ENCODE results near the gene SRPK3.

SRPK3 gene

DNA sequence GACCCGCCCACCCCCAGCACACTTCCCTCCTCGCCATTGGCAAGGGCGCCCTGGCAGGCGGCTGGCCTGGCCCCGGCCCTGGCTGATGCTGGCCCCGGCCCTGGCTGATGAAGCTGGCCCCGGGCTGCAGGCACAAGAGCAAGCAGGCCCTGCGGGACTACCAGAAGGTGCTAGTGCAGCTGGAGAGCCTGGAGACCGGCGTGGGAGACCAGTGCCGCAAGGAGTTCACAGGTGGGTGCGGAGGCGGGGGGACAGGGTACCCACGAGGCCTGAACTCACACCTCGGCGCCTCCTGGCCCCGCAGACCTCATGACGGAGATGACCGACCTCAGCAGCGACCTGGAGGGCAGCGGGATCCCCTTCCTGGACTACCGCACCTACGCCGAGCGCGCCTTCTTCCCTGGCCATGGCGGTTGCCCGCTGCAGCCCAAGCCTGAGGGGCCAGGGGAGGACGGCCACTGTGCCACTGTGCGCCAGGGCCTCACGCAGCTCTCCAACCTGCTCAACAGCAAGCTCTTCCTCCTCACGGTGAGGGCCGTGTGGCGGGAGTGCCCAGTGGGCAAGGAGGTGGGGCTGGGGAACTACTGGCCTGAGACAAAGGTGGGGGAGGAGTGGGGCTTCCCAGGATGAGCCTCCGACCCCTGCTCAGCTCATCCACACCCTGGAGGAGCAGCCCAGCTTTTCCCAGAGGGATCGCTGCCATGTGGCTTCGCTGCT lies 6.1 kb upstream of the SRPK3 start:
- H3K9me3 ChIP-seq (ENCODE audit: insufficient read depth, low read depth, low read length): no peaks in the 10 kb centered on the region

DNA sequence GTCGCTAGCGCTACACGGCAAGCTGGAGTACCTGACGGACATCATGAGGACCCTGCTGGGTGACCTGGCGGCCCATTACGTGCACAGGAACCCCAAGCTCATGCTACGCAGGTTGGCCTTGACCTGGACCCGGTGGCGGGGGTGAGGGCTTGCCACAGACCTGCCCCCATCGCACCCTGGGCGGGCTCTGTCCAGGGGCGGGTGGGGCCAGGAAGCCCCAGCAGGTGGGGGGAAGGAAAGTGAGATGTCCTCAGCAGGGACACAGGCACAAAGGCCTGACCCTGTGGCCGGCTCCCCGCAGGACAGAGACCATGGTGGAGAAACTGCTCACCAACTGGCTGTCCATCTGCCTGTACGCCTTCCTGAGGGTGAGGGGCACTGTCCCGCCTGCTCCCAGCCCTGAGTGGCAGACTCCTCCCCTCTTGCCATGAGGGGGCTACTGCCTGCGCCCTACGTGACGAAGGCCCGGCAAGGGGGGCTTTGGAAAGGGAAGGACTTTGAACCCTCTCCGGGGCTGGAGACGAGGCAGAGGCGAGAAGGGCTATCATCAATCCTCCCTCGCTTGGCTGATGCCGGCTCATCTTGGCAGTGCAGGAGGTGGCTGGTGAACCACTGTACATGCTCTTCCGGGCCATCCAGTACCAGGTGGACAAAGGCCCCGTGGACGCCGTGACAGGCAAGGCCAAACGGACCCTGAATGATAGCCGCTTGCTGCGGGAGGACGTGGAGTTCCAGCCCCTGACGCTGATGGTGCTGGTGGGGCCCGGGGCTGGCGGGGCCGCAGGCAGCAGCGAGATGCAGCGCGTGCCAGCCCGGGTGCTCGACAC lies 5.3 kb upstream of the SRPK3 start:
- H3K27ac ChIP-seq (ENCODE audit: low read length): no peak overlapping the region
- no peaks in the 10 kb centered on the region for H3K9me3 ChIP-seq (ENCODE audit: insufficient read depth, low read depth, low read length)
- H3K4me3 ChIP-seq (ENCODE audit: low read length): no peak overlapping the region
- H3K9ac ChIP-seq (ENCODE audit: low read depth, low read length): no peak overlapping the region
- no peaks in the 10 kb centered on the region for H3K36me3 ChIP-seq (ENCODE audit: insufficient read depth, low read depth, low read length)
- H3K27me3 ChIP-seq (ENCODE audit: insufficient read depth, low read length): no peaks in the 10 kb centered on the region
- no peaks in the 10 kb centered on the region for H3K4me1 ChIP-seq (ENCODE audit: insufficient read depth, low read length)

More for the DNA sequence above, 6.1 kb upstream of the SRPK3 start:
- Histone ChIP-seq H3K9ac (ENCODE audit: low read depth, low read length) (no peak overlapping the region), H3K36me3 (ENCODE audit: insufficient read depth, low read depth, low read length) (no peaks in the 10 kb centered on the region), H3K27ac (ENCODE audit: low read length) (no peak overlapping the region), H3K4me1 (ENCODE audit: insufficient read depth, low read length) (no peaks in the 10 kb centered on the region), H3K27me3 (ENCODE audit: insufficient read depth, low read length) (no peaks in the 10 kb centered on the region), H3K4me3 (ENCODE audit: low read length) (no peak overlapping the region)

DNA sequence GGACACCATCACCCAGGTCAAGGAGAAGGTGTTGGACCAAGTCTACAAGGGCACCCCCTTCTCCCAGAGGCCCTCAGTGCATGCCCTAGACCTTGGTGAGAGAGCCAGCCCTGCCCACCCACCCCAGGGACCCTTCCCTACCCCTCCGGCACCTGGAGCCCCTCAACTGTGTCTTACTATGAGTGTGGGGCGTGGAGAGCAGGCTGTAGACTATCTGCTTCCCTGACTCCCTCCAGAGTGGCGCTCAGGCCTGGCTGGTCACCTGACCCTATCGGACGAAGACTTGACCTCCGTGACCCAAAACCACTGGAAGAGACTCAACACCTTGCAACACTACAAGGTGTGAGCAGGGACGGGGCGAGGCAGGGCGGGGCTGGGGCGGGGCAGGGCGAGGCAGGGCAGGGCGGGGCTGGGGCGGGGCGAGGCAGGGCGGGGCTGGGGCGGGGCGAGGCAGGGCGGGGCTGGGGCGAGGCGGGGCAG lies 4.7 kb upstream of the SRPK3 start:
- H3K9me3 ChIP-seq (ENCODE audit: insufficient read depth, low read depth, low read length): no peaks in the 10 kb centered on the region
- H3K36me3 ChIP-seq (ENCODE audit: insufficient read depth, low read depth, low read length): no peaks in the 10 kb centered on the region
- no peak overlapping the region for H3K9ac ChIP-seq (ENCODE audit: low read depth, low read length)
- H3K27me3 ChIP-seq (ENCODE audit: insufficient read depth, low read length): no peaks in the 10 kb centered on the region
- H3K4me3 ChIP-seq (ENCODE audit: low read length): no peak overlapping the region
- H3K4me1 ChIP-seq (ENCODE audit: insufficient read depth, low read length): no peaks in the 10 kb centered on the region
- H3K27ac ChIP-seq (ENCODE audit: low read length): no peak overlapping the region

DNA sequence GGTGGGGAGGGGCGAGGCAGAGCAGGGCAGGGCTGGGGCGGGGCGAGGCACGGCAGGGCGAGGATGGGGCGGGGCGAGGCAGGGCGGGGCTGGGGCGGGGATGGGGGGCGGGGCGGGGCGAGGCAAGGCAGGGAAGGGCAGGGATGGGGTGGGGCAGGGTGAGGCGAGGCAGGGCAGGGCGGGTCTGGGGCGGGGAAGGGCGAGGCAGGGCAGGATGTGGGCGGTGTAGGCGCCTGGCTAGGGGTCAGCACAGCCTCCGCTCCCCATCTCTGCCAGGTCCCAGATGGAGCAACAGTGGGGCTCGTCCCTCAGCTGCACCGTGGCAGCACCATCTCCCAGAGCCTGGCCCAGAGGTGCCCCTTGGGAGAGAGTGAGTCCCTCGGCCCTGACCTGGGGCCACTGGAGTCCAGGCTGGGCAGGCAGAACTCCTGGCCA lies 4.2 kb upstream of the SRPK3 start:
- H3K36me3 ChIP-seq (ENCODE audit: insufficient read depth, low read depth, low read length): no peaks in the 10 kb centered on the region
- no peak overlapping the region for H3K4me3 ChIP-seq (ENCODE audit: low read length)
- H3K27me3 ChIP-seq (ENCODE audit: insufficient read depth, low read length): no peaks in the 10 kb centered on the region
- no peaks in the 10 kb centered on the region for H3K9me3 ChIP-seq (ENCODE audit: insufficient read depth, low read depth, low read length)
- H3K27ac ChIP-seq (ENCODE audit: low read length): no peak overlapping the region
- no peaks in the 10 kb centered on the region for H3K4me1 ChIP-seq (ENCODE audit: insufficient read depth, low read length)
- H3K9ac ChIP-seq (ENCODE audit: low read depth, low read length): no peak overlapping the region

DNA sequence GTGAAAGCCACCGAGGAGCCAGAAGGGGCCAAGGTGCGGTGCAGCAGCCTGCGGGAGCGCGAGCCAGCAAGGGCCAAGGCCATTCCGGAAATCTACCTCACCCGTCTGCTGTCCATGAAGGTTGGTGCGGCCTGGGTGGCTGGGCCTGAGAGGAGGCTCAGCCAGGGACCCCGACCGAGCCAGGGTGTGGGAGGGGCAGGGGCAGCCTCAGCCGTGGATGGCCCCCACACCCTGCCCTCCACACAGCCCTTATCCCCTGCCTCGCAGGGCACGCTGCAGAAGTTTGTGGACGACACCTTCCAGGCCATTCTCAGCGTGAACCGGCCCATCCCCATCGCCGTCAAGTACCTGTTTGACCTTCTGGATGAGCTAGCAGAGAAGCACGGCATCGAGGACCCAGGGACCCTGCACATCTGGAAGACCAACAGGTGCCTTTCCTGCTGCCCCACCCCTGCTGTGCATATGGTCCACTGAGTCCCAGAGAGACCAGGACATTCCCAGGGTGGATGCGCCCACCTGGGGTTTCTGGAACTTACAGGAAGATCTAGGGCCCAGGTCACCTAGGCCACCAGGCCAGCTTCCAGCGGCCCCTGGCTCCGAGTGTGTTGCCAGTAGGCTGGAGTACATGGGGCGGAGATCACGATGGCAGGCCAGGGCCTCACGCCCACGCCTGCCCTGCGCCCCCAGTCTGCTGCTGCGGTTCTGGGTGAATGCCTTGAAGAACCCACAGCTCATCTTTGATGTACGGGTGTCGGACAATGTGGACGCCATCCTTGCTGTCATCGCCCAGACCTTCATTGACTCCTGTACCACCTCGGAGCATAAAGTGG lies 3.4 kb upstream of the SRPK3 start:
- no peaks in the 10 kb centered on the region for H3K27me3 ChIP-seq (ENCODE audit: insufficient read depth, low read length)
- no peak overlapping the region for H3K27ac ChIP-seq (ENCODE audit: low read length)
- H3K9me3 ChIP-seq (ENCODE audit: insufficient read depth, low read depth, low read length): no peaks in the 10 kb centered on the region
- H3K4me1 ChIP-seq (ENCODE audit: insufficient read depth, low read length): no peaks in the 10 kb centered on the region
- no peak overlapping the region for H3K9ac ChIP-seq (ENCODE audit: low read depth, low read length)
- H3K4me3 ChIP-seq (ENCODE audit: low read length): no peak overlapping the region
- no peaks in the 10 kb centered on the region for H3K36me3 ChIP-seq (ENCODE audit: insufficient read depth, low read depth, low read length)

DNA sequence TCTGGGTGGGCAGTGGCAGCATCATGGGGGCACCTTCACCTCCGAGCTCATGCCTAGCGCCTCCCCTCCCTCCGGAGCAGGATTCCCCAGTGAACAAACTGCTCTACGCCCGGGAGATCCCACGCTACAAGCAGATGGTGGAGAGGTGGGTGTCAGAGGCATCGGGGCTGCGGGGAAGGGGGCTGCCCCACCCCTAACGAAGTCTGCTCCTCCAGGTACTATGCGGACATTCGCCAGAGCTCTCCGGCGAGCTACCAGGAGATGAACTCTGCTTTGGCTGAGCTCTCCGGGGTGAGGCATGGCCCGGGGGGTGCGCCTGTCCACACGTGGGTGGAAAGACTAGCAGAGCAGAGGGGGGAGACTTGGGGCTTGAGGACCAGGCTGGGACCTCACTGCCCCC lies 2.7 kb upstream of the SRPK3 start:
- Histone ChIP-seq H3K27me3 (ENCODE audit: insufficient read depth, low read length) (no peaks in the 10 kb centered on the region), H3K36me3 (ENCODE audit: insufficient read depth, low read depth, low read length) (no peaks in the 10 kb centered on the region), H3K4me1 (ENCODE audit: insufficient read depth, low read length) (no peaks in the 10 kb centered on the region), H3K27ac (ENCODE audit: low read length) (no peak overlapping the region), H3K9ac (ENCODE audit: low read depth, low read length) (no peak overlapping the region), H3K9me3 (ENCODE audit: insufficient read depth, low read depth, low read length) (no peaks in the 10 kb centered on the region), H3K4me3 (ENCODE audit: low read length) (no peak overlapping the region)

DNA sequence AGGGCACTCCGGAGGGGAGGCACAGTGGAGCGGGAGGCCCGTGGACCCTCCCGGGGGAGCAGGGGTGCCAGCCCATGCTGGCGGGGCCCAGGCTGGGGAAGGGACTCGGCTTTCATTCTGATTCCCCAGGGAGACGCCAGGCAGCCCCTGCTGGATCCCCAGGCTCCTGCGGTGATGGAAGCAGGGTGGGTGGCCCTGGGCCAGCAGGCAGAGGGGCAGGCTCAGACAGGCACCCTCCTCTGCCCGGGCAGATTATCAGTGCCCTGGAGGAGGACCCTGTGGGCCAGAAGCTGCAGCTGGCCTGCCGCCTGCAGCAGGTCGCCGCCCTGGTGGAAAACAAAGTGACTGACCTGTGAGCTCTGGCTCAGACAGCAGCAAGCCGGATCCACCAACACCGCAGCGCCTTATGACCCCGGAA lies 2.1 kb upstream of the SRPK3 start:
- no peak overlapping the region for H3K27ac ChIP-seq (ENCODE audit: low read length)
- no peaks in the 10 kb centered on the region for H3K36me3 ChIP-seq (ENCODE audit: insufficient read depth, low read depth, low read length)
- no peak overlapping the region for H3K4me3 ChIP-seq (ENCODE audit: low read length)
- no peaks in the 10 kb centered on the region for H3K9me3 ChIP-seq (ENCODE audit: insufficient read depth, low read depth, low read length)
- H3K27me3 ChIP-seq (ENCODE audit: insufficient read depth, low read length): no peaks in the 10 kb centered on the region
- no peak overlapping the region for H3K9ac ChIP-seq (ENCODE audit: low read depth, low read length)
- no peaks in the 10 kb centered on the region for H3K4me1 ChIP-seq (ENCODE audit: insufficient read depth, low read length)

DNA sequence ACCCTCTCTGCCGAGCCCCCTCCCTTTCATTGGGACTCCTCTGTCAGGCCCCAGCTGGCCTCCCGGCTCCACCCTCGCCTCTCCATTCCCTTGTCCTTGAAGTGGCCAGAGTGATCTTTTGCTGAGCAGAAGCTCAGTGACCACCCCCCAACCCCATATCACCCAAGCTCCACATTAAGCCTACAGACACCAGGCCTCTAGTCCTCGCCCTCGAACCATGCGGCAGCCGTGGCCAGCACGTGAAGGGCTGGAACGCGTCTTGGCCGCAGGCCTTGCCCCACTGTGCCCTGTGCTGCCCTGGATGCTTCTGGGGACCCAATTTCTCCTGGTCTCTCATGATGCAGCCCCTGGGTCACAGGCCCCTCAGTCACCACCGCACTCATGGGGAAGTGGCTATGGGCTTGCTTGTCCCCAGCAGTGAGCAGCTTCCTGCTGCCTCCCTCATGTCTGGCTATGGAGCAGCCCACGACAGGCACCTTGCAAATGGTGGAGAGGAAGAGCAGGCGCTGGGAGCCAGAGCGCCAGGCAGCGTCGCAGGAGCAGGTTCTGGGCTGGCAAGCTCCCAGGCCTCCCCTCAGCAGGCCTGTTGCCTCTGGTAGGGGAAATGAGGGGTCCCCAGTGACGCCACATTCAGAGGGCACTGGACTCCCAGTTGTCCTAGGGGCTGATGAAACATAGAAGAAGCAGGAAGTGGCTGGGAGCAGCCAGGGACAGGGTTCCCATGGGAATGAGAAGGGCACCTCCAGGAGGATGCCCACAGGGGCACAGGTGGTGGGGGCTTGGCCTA lies 757 bp upstream of the SRPK3 start:
- no peak overlapping the region for H3K27ac ChIP-seq (ENCODE audit: low read length)
- no peaks in the 10 kb centered on the region for H3K36me3 ChIP-seq (ENCODE audit: insufficient read depth, low read depth, low read length)
- no peaks in the 10 kb centered on the region for H3K27me3 ChIP-seq (ENCODE audit: insufficient read depth, low read length)
- no peak overlapping the region for H3K9ac ChIP-seq (ENCODE audit: low read depth, low read length)
- no peak overlapping the region for H3K4me3 ChIP-seq (ENCODE audit: low read length)
- H3K9me3 ChIP-seq (ENCODE audit: insufficient read depth, low read depth, low read length): no peaks in the 10 kb centered on the region
- no peaks in the 10 kb centered on the region for H3K4me1 ChIP-seq (ENCODE audit: insufficient read depth, low read length)

DNA sequence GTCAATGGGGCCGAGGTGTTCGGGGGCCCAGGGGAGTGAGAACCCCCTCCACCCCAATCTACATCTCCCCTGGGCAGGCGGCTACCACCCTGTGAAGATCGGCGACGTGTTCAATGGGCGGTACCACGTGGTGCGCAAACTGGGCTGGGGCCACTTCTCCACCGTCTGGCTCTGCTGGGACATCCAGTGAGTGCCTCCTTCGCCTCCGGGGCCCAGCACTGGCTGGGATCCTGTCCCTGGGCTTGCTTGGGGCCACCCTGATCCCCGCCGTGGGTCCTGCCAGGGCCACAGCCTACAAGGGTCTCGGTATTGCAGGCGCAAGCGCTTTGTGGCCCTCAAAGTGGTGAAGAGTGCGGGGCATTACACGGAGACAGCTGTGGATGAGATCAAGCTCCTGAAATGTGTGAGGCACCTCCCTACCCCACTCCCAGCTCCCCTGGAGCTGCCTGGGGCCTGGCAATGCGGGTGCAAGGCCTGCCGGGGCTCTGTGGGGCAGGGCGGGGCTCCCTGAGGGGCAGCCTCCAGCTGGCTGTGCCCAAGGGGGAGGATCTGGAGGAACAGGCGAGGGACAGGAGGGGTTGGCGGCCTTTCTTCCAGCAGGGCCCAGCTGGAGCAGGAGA lies 697 bp downstream of the SRPK3 start:
- no peaks in the 10 kb centered on the region for H3K4me1 ChIP-seq (ENCODE audit: insufficient read depth, low read length)
- H3K36me3 ChIP-seq (ENCODE audit: insufficient read depth, low read depth, low read length): no peaks in the 10 kb centered on the region
- no peaks in the 10 kb centered on the region for H3K9me3 ChIP-seq (ENCODE audit: insufficient read depth, low read depth, low read length)
- H3K9ac ChIP-seq (ENCODE audit: low read depth, low read length): no peak overlapping the region
- H3K27me3 ChIP-seq (ENCODE audit: insufficient read depth, low read length): no peaks in the 10 kb centered on the region
- no peak overlapping the region for H3K27ac ChIP-seq (ENCODE audit: low read length)
- H3K4me3 ChIP-seq (ENCODE audit: low read length): no peak overlapping the region

DNA sequence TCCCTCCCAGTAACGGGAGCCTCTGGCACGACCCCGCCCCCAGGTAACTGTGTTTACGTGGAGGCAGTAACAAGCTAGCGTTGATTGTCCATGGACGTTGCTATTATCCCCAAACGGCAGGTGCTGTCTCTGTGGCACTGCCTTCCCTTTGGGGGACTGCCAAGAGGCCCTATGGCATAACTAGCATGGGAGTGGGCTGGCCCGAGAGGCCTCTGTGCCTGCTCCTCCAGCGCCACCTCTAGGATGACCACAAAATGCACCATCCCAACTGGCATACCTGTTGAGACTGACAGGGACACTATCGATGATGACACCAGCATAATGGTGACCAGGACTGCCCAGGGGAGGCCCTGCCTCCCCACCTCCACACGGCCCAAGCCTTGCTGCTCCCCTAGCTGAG lies 1.5 kb downstream of the SRPK3 start:
- H3K27ac ChIP-seq (ENCODE audit: low read length): no peak overlapping the region

DNA sequence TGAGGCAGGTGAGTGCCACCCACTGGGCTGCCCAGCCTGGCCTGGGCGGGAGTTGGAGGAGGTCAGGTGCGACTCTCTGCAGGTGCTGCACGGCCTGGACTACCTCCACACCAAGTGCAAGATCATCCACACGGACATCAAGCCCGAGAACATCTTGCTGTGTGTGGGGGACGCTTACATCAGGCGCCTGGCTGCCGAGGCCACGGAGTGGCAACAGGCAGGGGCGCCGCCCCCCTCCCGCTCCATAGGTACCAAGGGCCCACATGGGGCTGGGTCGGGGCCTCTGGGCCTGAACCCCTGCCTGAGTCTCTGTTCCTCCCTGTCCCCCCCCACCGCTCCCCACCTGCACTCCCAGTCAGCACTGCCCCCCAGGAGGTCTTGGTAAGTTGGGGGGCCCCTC lies 2.0 kb downstream of the SRPK3 start:
- Histone ChIP-seq H3K27me3 (ENCODE audit: insufficient read depth, low read length) (no peaks in the 10 kb centered on the region), H3K27ac (ENCODE audit: low read length) (no peak overlapping the region), H3K9ac (ENCODE audit: low read depth, low read length) (no peak overlapping the region), H3K9me3 (ENCODE audit: insufficient read depth, low read depth, low read length) (no peaks in the 10 kb centered on the region), H3K4me1 (ENCODE audit: insufficient read depth, low read length) (no peaks in the 10 kb centered on the region), H3K36me3 (ENCODE audit: insufficient read depth, low read depth, low read length) (no peaks in the 10 kb centered on the region), H3K4me3 (ENCODE audit: low read length) (no peak overlapping the region)

More for the DNA sequence above, 1.5 kb downstream of the SRPK3 start:
- Histone ChIP-seq H3K4me3 (ENCODE audit: low read length) (no peak overlapping the region), H3K27me3 (ENCODE audit: insufficient read depth, low read length) (no peaks in the 10 kb centered on the region), H3K36me3 (ENCODE audit: insufficient read depth, low read depth, low read length) (no peaks in the 10 kb centered on the region), H3K9ac (ENCODE audit: low read depth, low read length) (no peak overlapping the region), H3K4me1 (ENCODE audit: insufficient read depth, low read length) (no peaks in the 10 kb centered on the region), H3K9me3 (ENCODE audit: insufficient read depth, low read depth, low read length) (no peaks in the 10 kb centered on the region)

All from iPS-20b (cell line).